Large intestine (tissue), 3 donors: Measurements from ENCODE around the gene SNX13. TPM values are rescaled to one million over a fixed set of nuclear protein-coding genes. Genes with fewer than 3 reads are reported as not detected.

Experiments used
- DNase-seq, 2 donors: peaks; one replicate each; pipeline versions ENCODE4 v3.0.0 to v3.0.0-alpha.2; 2013
- H3K27ac ChIP-seq: one replicate; pipeline ENCODE4 v1.5.1; 2013; ENCODE audit warnings: low read length
- H3K27me3 ChIP-seq: 2 replicates; pipeline ENCODE4 v1.6.1; 2013; ENCODE audit warnings: low read length; ENCODE audit not compliant: control insufficient read depth, insufficient read depth
- H3K36me3 ChIP-seq: 2 replicates; pipeline ENCODE4 v1.6.1; 2013; ENCODE audit warnings: low read length; ENCODE audit not compliant: control insufficient read depth, insufficient read depth
- H3K4me1 ChIP-seq: one replicate; pipeline ENCODE4 v1.6.1; 2013; ENCODE audit warnings: low read length; ENCODE audit not compliant: control insufficient read depth, insufficient read depth
- H3K4me3 ChIP-seq: one replicate; pipeline ENCODE4 v1.5.1; 2013; ENCODE audit warnings: low read length
- H3K9me3 ChIP-seq: one replicate; pipeline ENCODE4 v1.6.1; 2013; ENCODE audit warnings: mild to moderate bottlenecking, low read depth, low read length, moderate library complexity; ENCODE audit not compliant: control insufficient read depth
- WGBS: methylation state at CpG from one replicate; pipeline ENCODE4 v1.1.5; 2013; ENCODE audit warnings: low lambda C conversion rate; ENCODE audit not compliant: insufficient coverage; 5-methylcytosine and 5-hydroxymethylcytosine counted together
- polyA plus RNA-seq: library from polyadenylated mRNA; unstranded; fragments of 120-200 nt; gene quantifications from one replicate; pipeline ENCODE4 v1.2.1, GENCODE V29; 2013

SNX13 gene
- polyA plus RNA-seq, 1 donor = 30.0 TPM

DNA sequence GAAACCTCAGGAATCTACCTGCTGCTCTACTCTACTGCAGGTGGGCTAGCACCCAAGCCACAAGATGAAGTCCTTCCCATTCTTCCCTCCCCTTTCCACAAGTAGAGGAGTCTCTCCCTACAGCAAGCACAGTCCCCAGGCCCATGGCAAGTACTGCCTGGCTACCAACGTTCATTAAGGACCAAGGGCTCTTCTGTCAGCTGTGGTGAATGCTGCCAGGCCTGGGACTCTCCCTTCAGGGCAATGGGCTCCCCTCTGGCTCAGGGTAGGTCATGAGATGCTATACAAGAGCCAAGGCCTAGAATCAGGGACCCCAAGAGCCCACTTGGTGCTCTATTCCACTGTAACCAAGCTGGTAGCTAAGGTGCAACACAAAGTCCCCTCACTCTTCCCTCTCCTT, 39.8 kb downstream of the SNX13 start:
- no peaks in the 10 kb centered on the region for H3K27me3 ChIP-seq
- no peak for DNase-seq
- H3K9me3 ChIP-seq = no peaks in the 10 kb centered on the region
- no peak overlapping the region for H3K27ac ChIP-seq
- H3K36me3 ChIP-seq = no peaks in the 10 kb centered on the region
- WGBS = no CpG with 5 or more reads among the region's 1 CpG
- no peak overlapping the region for H3K4me3 ChIP-seq
- H3K4me1 ChIP-seq = no peaks in the 10 kb centered on the region

DNA sequence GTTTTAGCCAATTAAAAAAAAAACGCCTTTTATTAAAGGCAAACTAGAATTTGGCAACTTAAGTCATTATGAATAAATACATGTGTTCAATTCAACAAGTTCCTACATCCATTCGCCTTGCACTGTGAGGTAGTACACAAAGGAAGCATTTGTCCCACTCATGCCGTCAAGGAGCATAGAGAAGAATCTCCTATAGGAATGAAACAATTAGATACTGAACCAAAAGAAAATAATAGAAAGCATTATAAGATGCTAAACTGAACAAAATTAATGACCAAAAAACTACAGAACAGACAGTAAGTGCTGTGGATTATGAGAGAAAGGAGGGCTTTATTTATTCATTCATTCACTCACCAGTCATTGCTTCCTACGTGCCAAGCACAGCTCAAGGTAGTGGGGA, 42.2 kb downstream of the SNX13 start:
- Histone ChIP-seq H3K36me3 (no peaks in the 10 kb centered on the region), H3K27me3 (no peaks in the 10 kb centered on the region), H3K4me1 (no peaks in the 10 kb centered on the region), H3K9me3 (no peaks in the 10 kb centered on the region), H3K27ac (no peak overlapping the region), H3K4me3 (no peak overlapping the region)
- WGBS = 100% methylated on average over 2 of the region's 4 CpGs
- DNase-seq = no peak

DNA sequence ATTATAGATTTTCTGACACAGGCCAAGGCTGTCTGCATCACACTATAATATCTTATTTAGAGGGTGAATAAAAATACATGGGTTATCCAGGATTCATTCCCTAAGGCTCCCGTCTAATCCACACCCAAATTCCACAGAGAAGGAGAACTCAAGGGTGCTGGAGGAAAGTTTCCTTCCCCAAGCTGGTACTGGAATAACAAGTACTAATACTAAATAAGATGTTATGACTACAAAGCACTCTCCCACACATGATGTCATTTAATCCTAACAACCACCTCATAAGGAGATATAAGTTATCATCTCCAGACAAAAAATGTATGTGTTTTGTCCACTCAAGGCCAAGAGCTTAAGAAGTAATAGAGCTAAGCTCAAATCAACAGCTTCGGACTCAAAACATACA, 53.0 kb downstream of the SNX13 start:
- Histone ChIP-seq H3K9me3 (no peaks in the 10 kb centered on the region), H3K27me3 (no peaks in the 10 kb centered on the region), H3K4me3 (no peak overlapping the region), H3K27ac (no peak overlapping the region), H3K36me3 (peaks cover 23% of the 10 kb centered on the region), H3K4me1 (no peaks in the 10 kb centered on the region)
- no peak for DNase-seq
- WGBS = 100% methylated on average over 1 of the region's 2 CpGs

DNA sequence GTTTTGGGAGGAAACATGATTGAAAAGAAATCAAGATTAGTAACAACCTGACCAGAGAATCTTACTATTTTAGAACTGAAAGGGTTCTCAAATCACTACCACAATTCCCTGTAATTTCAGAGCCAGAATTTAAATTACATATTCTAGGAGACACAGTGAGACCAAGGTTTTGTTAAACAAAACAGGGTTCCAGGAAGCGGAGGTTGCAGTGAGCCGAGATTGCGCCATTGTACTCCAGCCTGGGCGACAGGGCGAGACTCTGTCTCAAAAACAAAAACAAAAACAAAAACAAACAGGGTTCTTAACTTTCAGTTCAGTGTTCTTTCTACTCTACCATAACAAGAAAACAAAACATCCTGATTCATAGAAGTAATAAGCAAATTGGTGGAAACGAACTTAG, 57.6 kb downstream of the SNX13 start:
- H3K4me1 ChIP-seq = no peaks in the 10 kb centered on the region
- no peak overlapping the region for H3K27ac ChIP-seq
- WGBS = 100% methylated on average over 5 of the region's 6 CpGs
- H3K9me3 ChIP-seq = no peaks in the 10 kb centered on the region
- no peaks in the 10 kb centered on the region for H3K27me3 ChIP-seq
- H3K4me3 ChIP-seq = no peak overlapping the region
- H3K36me3 ChIP-seq = peaks cover 15% of the 10 kb centered on the region
- no peak for DNase-seq

DNA sequence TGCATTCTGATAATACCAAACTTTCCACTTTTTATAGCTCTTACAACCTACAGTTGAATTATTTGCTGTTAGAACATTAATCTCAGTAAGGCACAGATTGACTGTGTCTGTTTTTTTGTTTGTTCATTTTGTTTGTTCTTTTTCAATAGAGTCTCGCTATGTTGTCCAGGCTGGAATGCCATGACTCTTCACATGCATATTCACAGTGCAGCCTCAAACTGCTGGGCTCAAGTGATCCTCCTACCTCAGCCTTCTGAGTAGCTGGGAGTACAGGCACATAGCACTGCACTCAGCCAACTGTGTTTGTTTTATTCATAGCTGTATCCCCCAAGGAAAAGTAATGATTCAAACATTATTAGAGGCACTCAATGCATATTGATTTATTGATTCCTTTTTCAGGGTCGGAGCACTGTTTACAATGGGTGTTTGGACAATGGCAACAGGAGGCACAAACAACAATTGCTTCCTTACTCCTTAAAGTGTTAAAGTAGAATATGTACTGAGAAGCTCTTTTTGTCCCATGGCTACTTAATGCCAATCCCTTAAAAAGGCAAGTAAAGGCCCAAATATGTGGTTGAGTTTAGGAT, 61.1 kb downstream of the SNX13 start:
- Histone ChIP-seq H3K36me3 (peaks cover 6% of the 10 kb centered on the region), H3K9me3 (no peaks in the 10 kb centered on the region), H3K4me3 (no peak overlapping the region), H3K4me1 (no peaks in the 10 kb centered on the region), H3K27ac (no peak overlapping the region), H3K27me3 (no peaks in the 10 kb centered on the region)
- WGBS = 60% methylated on average over 1 of the region's 2 CpGs
- DNase-seq = no peak

DNA sequence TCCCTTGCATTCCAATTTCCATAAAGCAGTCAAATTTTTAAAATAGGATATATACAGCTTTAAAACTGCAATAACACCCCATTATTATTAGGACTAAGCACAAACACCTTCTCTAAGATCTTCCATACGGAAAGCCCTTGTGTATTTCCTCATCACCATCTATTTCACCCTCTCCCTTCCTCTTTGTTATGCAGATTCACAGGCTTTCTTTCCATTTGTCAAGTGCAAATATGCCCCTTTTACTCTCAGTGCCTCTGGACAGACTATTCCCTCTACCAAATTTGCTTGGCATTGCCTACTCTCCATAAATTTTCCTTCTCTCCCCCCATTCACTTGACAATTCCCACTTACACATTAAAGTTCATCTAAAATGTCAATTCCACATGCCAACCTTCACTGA, 61.7 kb downstream of the SNX13 start:
- WGBS = 100% methylated on average over 1 of the region's 1 CpG
- Histone ChIP-seq H3K9me3 (no peaks in the 10 kb centered on the region), H3K27me3 (no peaks in the 10 kb centered on the region), H3K4me1 (no peaks in the 10 kb centered on the region), H3K36me3 (peaks cover 6% of the 10 kb centered on the region), H3K27ac (no peak overlapping the region), H3K4me3 (no peak overlapping the region)
- DNase-seq = no peak

DNA sequence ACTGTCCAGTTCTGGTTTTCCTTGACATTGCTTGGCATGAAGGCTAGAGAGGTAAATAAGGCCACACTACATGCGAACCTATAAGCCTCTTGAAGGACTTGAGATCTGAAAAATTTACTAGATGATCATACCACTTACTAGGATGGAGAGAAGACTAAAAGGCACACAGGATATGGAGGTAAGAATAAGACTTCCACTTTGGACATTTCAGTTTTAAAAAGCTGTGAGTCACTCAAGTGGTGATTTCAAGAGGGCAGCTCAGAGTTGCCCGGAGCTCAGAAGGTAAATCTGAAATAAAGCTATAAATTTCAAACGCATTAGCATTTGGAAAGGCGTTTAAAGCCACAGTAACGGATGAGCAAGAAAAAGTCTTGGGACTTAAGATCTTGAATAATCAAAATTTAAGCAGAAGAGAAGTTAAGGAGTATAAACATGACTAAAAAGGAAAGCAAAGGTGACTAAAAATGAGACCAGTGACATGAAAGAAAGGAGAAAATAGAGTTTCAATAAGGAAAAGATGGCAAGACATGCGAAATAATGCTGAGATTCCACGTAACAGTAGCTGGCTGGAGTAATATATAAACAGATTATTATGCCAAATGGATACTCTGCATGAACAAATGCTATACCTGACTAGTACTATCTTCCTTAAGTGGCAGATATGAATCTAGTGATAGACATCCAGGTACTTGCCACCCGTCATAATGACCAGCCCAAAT, 68.3 kb downstream of the SNX13 start:
- Histone ChIP-seq H3K4me3 (no peak overlapping the region), H3K36me3 (peaks cover 21% of the 10 kb centered on the region), H3K27ac (no peak overlapping the region), H3K27me3 (no peaks in the 10 kb centered on the region), H3K9me3 (no peaks in the 10 kb centered on the region), H3K4me1 (no peaks in the 10 kb centered on the region)
- 100% methylated on average over 6 of the region's 8 CpGs for WGBS
- DNase-seq = no peak

DNA sequence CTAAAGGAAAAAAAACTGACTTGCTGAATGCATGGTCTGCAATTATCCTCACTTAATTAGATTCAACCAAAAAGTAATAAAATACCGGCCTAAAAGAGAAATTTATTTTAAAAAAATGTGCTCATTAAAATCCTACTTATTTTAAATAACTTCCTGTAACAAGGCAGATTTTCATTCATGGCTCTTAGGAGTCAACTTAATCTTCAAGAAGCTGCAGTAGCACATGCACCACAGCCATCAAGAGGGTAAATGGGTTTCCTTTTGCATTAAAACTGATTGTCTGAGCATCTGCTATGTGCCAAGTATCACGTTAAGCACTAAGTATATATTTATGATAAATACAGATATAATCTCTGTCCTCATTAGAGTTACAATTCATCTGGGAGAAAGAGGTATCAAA, 69.9 kb downstream of the SNX13 start:
- Histone ChIP-seq H3K4me3 (no peak overlapping the region), H3K27me3 (no peaks in the 10 kb centered on the region), H3K36me3 (peaks cover 27% of the 10 kb centered on the region), H3K4me1 (no peaks in the 10 kb centered on the region), H3K27ac (no peak overlapping the region), H3K9me3 (peaks cover 8% of the 10 kb centered on the region)
- whole genome bisulfite sequencing = 100% methylated on average over 1 of the region's 2 CpGs
- no peak for DNase-seq

DNA sequence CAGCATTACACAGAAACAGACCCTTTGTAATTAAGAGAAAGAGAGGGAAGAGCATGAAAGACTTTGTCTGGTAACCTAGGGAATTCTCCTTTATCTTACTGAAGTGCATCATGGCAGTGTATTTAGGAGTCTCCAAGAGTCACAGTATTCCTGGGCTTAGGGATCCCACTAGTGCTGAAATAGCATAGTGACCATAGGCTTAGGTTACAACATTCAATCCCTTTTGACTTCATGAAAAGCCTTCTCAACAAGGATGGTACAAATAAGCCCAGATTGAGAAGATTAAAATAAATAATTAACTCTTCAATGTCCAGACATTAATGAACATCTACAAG, 76.5 kb downstream of the SNX13 start:
- no peak overlapping the region for H3K4me3 ChIP-seq
- peaks cover 15% of the 10 kb centered on the region for H3K9me3 ChIP-seq
- peaks cover 42% of the 10 kb centered on the region for H3K36me3 ChIP-seq
- no peak for DNase-seq
- no peaks in the 10 kb centered on the region for H3K4me1 ChIP-seq
- H3K27ac ChIP-seq = no peak overlapping the region
- no peaks in the 10 kb centered on the region for H3K27me3 ChIP-seq

DNA sequence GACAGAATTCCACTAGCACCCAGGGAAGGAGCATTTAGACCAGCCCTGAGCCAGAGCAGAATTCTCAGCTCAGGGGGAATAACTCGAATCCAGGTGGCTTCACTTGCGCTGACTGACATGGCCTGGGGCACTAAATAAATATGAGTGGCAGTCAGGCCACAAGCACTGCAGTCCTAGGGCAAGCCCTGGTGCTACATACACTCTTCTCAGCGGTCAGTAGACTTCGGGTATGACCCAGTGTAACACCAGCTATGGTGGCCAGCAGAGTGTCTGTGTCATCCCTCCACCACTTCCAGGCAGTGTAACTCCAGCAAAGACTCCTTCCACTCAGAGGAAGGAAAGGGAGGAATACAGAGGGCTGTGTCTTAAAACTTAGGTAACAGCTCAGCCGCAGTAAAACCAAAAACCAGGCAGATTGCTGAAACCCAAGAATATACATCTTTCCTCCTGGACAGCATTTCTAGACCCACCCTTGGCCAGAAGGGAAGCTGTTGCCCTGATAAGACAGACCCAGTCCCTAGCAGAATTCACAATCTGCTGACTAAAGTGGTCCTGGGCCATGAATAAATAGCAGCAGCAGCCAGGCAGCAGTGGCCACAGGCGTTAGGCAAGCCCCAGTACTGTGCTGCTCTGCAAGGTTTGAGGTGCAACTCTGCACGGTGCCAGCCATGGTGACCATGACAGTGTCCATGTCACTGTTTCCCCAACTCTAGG, 77.0 kb downstream of the SNX13 start:
- Histone ChIP-seq H3K36me3 (peaks cover 42% of the 10 kb centered on the region), H3K27me3 (no peaks in the 10 kb centered on the region), H3K27ac (no peak overlapping the region), H3K4me3 (no peak overlapping the region), H3K9me3 (peaks cover 15% of the 10 kb centered on the region), H3K4me1 (no peaks in the 10 kb centered on the region)
- DNase-seq = no peak
- WGBS = no CpG with 5 or more reads among the region's 7 CpGs

DNA sequence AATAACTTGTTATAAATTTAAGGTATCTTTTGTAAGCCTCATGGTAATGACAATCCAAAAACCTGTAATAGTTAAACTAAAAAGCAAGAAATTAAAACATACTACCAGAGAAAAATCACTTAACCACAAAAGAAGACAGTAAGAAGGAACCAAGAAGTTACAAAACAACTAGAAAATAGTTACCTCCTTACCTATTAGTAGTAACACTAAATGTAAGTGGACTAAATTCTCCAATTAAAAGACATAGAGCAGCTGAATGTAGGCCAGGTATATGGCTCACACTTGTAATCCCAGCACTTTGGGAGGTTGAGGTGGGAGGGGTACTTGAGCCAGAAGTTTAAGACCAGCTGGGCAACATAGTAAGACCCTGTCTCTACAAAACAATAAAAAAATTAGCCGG, 84.0 kb downstream of the SNX13 start:
- Histone ChIP-seq H3K4me3 (no peak overlapping the region), H3K9me3 (peaks cover 10% of the 10 kb centered on the region), H3K27me3 (no peaks in the 10 kb centered on the region), H3K27ac (no peak overlapping the region), H3K36me3 (peaks cover 11% of the 10 kb centered on the region), H3K4me1 (no peaks in the 10 kb centered on the region)
- no CpG with 5 or more reads among the region's 1 CpG for WGBS
- DNase-seq = no peak
